Caco-2 (cell line): ENCODE data around the gene VSX2. TPM values are rescaled to one million over a fixed set of nuclear protein-coding genes. Genes with fewer than 3 reads are reported as not detected.

Experiments used
- BruUV-seq: library from RNA; stranded (reverse); fragments of 400-500 nt; replicated peaks from 2 replicates; lab custom pipeline; 2021; lab: Mats Ljungman, UMichigan
- CTCF ChIA-PET: fragments of 300-600 bp; sonication (Branson Sonifier 250); formaldehyde crosslinking; loops from one replicate; lab custom pipeline; 2022; ENCODE audit warnings: antibody characterized with exemption; lab: Charles Lee
- POLR2A ChIA-PET: fragments of 300-600 bp; sonication (Branson Sonifier 250); formaldehyde crosslinking; loops from one replicate; lab custom pipeline; 2022; ENCODE audit warnings: antibody characterized with exemption; lab: Charles Lee
- DNase-seq, 2 experiments: peaks; one replicate each; pipeline versions ENCODE4 v3.0.0 to v3.0.0-alpha.2; 2020 to 2022
- H3K27me3 ChIP-seq: replicated peaks from 2 replicates; pipeline ENCODE4 v1.6.0; 2011; ENCODE audit warnings: low read length; ENCODE audit not compliant: control insufficient read depth, insufficient read depth
- H3K36me3 ChIP-seq: 2 replicates; pipeline ENCODE4 v1.5.1; 2011; ENCODE audit warnings: low read length; ENCODE audit not compliant: control insufficient read depth, insufficient read depth
- H3K4me1 ChIP-seq: fragments of 250-450 bp; sonication (Bioruptor Pico); 2 replicates; pipeline ENCODE4 v1.5.1; 2020; ENCODE audit warnings: mild to moderate bottlenecking
- H3K4me3 ChIP-seq: 2 replicates; pipeline ENCODE4 v1.5.1; 2011; ENCODE audit warnings: low read depth, mild to moderate bottlenecking, control low read depth, low read length
- H3K9me3 ChIP-seq: fragments of 250-450 bp; sonication (Bioruptor Pico); 2 replicates; pipeline ENCODE4 v1.5.1; 2020; ENCODE audit warnings: mild to moderate bottlenecking, moderate library complexity
- H3K27ac Mint-ChIP-seq: one replicate; pipeline ENCODE4 v1.8.0; 2022; ENCODE audit warnings: mixed read lengths; ENCODE audit not compliant: unreplicated experiment
- H3K27me3 Mint-ChIP-seq: one replicate; pipeline ENCODE4 v1.8.0; 2022; ENCODE audit warnings: mixed read lengths; ENCODE audit not compliant: insufficient read depth, unreplicated experiment
- H3K36me3 Mint-ChIP-seq: one replicate; pipeline ENCODE4 v1.8.0; 2022; ENCODE audit warnings: mild to moderate bottlenecking, mixed read lengths; ENCODE audit not compliant: insufficient read depth, unreplicated experiment
- H3K4me1 Mint-ChIP-seq: one replicate; pipeline ENCODE4 v1.8.0; 2022; ENCODE audit warnings: low read depth, mixed read lengths; ENCODE audit not compliant: unreplicated experiment
- H3K4me3 Mint-ChIP-seq: one replicate; pipeline ENCODE4 v1.8.0; 2022; ENCODE audit warnings: mild to moderate bottlenecking, moderate library complexity, mixed read lengths; ENCODE audit not compliant: unreplicated experiment
- H3K9me3 Mint-ChIP-seq: one replicate; pipeline ENCODE4 v1.8.0; 2022; ENCODE audit warnings: mixed read lengths; ENCODE audit not compliant: unreplicated experiment
- intact Hi-C: fragments of 100-400 bp; cut with micrococcal nuclease; formaldehyde crosslinking; loops from one replicate; pipeline ENCODE4 v1.10.0; 2022; ENCODE audit not compliant: unreplicated experiment
- total RNA-seq: library from RNA; stranded (reverse); gene quantifications from 2 replicates; pipeline ENCODE4 v1.2.3, GENCODE V29; 2022
- TF ChIP-seq, protein P1 (sequence below), 2 experiments: fragments of 200-600 bp in 1 of 2; IDR thresholded peaks; 1 replicate in 1 of 2; 2 replicates in 1 of 2; pipeline versions ENCODE4 v1.5.1 to v1.8.0; 2011 to 2022; ENCODE audit warnings: antibody characterized with exemption in 1 of 2, control low read depth in 1 of 2, inconsistent platforms in 1 of 2, low read depth in 1 of 2, low read length in 1 of 2, mild to moderate bottlenecking in 1 of 2, moderate library complexity in 1 of 2; ENCODE audit not compliant: insufficient read depth in 1 of 2, severe bottlenecking in 1 of 2, unreplicated experiment in 1 of 2

VSX2 gene
- total RNA-seq, 1 experiment from 2014 or later, result not detected

DNA sequence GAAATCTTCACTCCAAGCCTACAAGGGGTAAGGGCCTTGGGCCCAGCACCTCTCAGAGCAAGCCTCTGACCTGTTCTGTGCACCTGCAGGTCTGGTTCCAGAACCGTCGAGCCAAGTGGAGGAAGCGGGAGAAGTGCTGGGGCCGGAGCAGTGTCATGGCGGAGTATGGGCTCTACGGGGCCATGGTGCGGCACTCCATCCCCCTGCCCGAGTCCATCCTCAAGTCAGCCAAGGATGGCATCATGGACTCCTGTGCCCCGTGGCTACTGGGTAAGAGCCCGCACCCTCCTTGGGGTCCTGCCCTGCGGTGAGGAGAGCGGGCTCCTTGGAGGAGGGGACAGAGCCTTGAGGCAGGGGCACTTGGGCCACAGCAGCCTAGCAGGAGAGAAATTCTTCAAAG, 20.3 kb downstream of the VSX2 start:
- Mint-ChIP-seq H3K4me3 (no peak overlapping the region), H3K9me3 (no peaks in the 10 kb centered on the region), H3K27ac (no peak overlapping the region), H3K4me1 (no peaks in the 10 kb centered on the region), H3K36me3 (no peaks in the 10 kb centered on the region), H3K27me3 (no peaks in the 10 kb centered on the region)
- Histone ChIP-seq H3K4me1 (0 out of 2 replicates have a peak, but pooled peaks cover 4% of the 10 kb centered on the region), H3K36me3 (no peaks in the 10 kb centered on the region), H3K27me3 (peaks cover 1% of the 10 kb centered on the region; the same call in 1 of the 2 replicates), H3K4me3 (no peak overlapping the region), H3K9me3 (no peaks in the 10 kb centered on the region)
- no TSS peak for BruUV-seq
- POLR2A ChIA-PET, result no interaction called here
- intact Hi-C loops, result no loop called here
- CTCF ChIA-PET, result no interaction called here
- DNase-seq, result no peak
- TF ChIP-seq, protein P1, sequence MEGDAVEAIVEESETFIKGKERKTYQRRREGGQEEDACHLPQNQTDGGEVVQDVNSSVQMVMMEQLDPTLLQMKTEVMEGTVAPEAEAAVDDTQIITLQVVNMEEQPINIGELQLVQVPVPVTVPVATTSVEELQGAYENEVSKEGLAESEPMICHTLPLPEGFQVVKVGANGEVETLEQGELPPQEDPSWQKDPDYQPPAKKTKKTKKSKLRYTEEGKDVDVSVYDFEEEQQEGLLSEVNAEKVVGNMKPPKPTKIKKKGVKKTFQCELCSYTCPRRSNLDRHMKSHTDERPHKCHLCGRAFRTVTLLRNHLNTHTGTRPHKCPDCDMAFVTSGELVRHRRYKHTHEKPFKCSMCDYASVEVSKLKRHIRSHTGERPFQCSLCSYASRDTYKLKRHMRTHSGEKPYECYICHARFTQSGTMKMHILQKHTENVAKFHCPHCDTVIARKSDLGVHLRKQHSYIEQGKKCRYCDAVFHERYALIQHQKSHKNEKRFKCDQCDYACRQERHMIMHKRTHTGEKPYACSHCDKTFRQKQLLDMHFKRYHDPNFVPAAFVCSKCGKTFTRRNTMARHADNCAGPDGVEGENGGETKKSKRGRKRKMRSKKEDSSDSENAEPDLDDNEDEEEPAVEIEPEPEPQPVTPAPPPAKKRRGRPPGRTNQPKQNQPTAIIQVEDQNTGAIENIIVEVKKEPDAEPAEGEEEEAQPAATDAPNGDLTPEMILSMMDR (IDR thresholded peaks at IDR 0.05; ENCODE audit: insufficient read depth in 1 of 2, low read depth in 1 of 2, low read length in 1 of 2, severe bottlenecking in 1 of 2, unreplicated experiment in 1 of 2), result no peak

DNA sequence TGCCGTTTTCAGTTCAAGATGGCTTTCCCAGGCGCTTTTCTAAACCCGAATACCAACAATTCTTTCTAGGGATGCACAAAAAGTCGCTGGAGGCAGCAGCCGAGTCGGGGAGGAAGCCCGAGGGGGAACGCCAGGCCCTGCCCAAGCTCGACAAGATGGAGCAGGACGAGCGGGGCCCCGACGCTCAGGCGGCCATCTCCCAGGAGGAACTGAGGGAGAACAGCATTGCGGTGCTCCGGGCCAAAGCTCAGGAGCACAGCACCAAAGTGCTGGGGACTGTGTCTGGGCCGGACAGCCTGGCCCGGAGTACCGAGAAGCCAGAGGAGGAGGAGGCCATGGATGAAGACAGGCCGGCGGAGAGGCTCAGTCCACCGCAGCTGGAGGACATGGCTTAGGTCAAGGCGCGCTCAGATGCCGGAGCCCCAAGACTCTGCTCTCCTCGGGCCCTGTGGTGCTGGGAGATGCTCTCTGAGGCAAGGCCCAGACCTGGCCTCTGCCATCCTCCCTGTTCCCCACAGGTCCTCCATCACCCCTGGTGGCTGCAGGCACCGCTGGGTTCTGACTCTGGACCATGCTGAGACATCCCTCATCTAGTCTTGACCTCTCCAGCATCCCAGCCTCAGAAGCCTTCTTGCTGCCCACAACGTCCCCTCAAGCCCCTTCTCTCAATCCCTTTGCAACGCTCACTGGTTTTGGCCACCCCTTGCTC, 21.4 kb downstream of the VSX2 start:
- BruUV-seq, result no TSS peak
- Mint-ChIP-seq H3K36me3 (no peaks in the 10 kb centered on the region), H3K27me3 (no peaks in the 10 kb centered on the region), H3K4me1 (no peaks in the 10 kb centered on the region), H3K27ac (no peak overlapping the region), H3K4me3 (no peak overlapping the region), H3K9me3 (no peaks in the 10 kb centered on the region)
- no peaks in the 10 kb centered on the region for H3K36me3 ChIP-seq
- TF ChIP-seq, protein P1 (IDR thresholded peaks at IDR 0.05; ENCODE audit: insufficient read depth in 1 of 2, low read depth in 1 of 2, low read length in 1 of 2, severe bottlenecking in 1 of 2, unreplicated experiment in 1 of 2), result no peak
- peaks cover 1% of the 10 kb centered on the region; the same call in 1 of the 2 replicates for H3K27me3 ChIP-seq
- CTCF ChIA-PET, result no interaction called here
- DNase-seq, result no peak
- H3K4me3 ChIP-seq, result no peak overlapping the region
- no peaks in the 10 kb centered on the region for H3K9me3 ChIP-seq
- 0 out of 2 replicates have a peak, but pooled peaks cover 4% of the 10 kb centered on the region for H3K4me1 ChIP-seq
- intact Hi-C loops, result no loop called here
- POLR2A ChIA-PET, result no interaction called here

DNA sequence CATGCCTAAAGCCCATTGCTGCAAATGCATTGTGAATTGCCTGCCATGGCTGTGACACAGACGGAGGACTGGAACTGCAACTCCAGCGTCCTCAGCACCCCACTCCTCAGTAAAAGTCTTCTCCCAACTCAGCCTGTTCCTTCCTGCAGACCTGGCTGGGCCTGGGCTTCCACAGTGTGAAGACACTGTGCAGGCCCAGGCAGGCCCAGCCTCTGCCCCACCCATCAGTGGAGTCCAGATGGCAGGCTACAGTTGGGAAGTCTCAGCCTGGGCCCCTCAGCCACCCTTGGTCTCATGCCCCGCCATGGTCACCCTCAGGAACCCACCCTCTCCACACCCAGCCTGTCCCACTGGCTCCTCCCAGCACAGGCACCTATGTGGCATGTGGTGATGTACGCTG, 22.0 kb downstream of the VSX2 start:
- CTCF ChIA-PET, result no interaction called here
- H3K9me3 Mint-ChIP-seq, result no peaks in the 10 kb centered on the region
- Histone ChIP-seq H3K4me3 (no peak overlapping the region), H3K9me3 (no peaks in the 10 kb centered on the region), H3K36me3 (no peaks in the 10 kb centered on the region), H3K27me3 (peaks cover 1% of the 10 kb centered on the region; the same call in 1 of the 2 replicates), H3K4me1 (0 out of 2 replicates have a peak, but pooled peaks cover 4% of the 10 kb centered on the region)
- intact Hi-C loops, result no loop called here
- no peaks in the 10 kb centered on the region for H3K27me3 Mint-ChIP-seq
- H3K36me3 Mint-ChIP-seq, result no peaks in the 10 kb centered on the region
- no peaks in the 10 kb centered on the region for H3K4me1 Mint-ChIP-seq
- DNase-seq, result no peak
- H3K4me3 Mint-ChIP-seq, result no peak overlapping the region
- TF ChIP-seq, protein P1 (IDR thresholded peaks at IDR 0.05; ENCODE audit: insufficient read depth in 1 of 2, low read depth in 1 of 2, low read length in 1 of 2, severe bottlenecking in 1 of 2, unreplicated experiment in 1 of 2), result no peak
- POLR2A ChIA-PET, result no interaction called here
- no peak overlapping the region for H3K27ac Mint-ChIP-seq
- no TSS peak for BruUV-seq
